Activated T-cell treated with anti-CD3 and anti-CD28 coated beads for 4 hours (primary cell): Measurements from ENCODE around the gene GPI.
A peak's percentile ranks its signal among the peaks of the same experiment; 100 is the strongest.
"Not testable (repeated sequence)": the region's sequence is repeated elsewhere in the genome, so short reads cannot be mapped to it uniquely, and the experiment has no call there.

Experiments used
- DNase-seq: peaks from one replicate; pipeline ENCODE4 v3.0.0-alpha.2; 2020

GPI gene

DNA sequence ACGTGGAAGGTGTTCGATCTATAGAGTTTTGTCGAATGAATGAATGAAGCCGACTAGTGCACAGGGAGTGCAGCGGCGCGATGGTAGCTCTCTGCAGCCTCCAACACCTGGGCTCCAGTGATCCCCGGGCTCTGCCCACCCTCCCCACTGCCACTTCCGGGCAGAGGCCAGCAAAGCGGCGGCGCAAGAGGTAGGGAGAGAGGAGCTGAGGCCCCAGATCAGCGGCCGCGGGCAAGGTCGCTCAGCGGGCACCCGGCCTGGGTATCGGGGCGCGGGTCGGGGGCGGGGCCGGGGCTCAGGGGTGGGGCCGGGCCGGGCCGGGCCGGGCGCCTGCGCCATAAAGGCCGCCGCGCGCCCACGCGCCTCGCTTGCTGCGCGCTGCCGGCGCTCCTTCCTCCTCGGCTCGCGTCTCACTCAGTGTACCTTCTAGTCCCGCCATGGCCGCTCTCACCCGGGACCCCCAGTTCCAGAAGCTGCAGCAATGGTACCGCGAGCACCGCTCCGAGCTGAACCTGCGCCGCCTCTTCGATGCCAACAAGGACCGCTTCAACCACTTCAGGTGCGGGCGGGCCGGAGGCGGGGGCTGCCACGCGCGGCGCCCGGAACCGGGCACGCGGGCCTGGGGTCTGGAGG is at the start of gene GPI:
Gene GPI, plus strand, starts transcription at position 367 of the 633 bp plus-strand sequence. Its CDS starts 71 bp downstream, at position 438.
- peak; percentile 53 for DNase-seq

DNA sequence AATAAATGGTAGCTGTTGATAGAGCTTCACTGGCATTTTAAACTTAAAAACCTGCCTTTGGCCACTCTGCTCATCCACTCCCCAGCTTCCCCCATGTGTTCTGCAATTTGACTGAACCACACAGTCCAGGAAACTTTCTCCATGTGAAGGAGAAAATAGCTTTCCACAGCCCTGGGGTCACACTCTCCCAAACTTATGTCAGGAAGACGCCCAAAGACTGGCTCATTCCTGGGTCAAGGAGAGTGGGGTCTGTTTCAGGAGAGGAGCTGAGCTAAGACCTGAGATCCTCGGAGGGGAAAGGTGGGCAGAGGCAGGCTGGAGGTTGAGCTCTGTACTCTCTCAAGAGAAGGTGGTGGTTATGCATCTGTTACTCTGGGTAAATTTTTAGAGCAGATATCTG is 48.7 kb upstream of the GPI start:
- no peak for DNase-seq

DNA sequence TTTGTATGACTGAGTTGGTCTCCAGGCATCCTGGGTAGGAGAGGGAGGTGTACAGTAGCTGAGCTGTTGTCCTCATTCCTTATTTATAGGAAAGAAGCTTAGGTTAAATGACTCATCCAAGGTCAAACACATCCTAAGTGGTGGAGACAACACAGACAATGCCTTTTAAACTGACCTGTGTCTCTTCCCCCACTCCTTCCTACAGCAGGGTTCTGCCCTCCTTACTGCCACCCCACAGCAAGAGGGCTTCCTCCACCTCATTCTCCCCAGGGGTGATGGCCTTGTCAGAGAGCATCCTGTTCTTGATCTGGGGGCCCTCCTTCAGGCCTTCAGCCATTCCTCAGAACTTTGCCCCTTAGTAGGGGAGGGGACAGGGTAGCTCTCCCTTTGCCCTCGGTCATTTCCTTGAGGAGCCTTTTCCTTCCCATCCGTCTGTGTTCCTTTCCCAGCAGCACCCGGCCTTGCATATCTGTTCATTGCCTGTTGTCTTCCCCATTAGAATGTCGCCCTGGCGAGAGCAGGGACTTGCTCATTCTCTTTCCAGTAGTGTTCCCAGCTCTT is 48.2 kb upstream of the GPI start:
- DNase-seq, result no peak

DNA sequence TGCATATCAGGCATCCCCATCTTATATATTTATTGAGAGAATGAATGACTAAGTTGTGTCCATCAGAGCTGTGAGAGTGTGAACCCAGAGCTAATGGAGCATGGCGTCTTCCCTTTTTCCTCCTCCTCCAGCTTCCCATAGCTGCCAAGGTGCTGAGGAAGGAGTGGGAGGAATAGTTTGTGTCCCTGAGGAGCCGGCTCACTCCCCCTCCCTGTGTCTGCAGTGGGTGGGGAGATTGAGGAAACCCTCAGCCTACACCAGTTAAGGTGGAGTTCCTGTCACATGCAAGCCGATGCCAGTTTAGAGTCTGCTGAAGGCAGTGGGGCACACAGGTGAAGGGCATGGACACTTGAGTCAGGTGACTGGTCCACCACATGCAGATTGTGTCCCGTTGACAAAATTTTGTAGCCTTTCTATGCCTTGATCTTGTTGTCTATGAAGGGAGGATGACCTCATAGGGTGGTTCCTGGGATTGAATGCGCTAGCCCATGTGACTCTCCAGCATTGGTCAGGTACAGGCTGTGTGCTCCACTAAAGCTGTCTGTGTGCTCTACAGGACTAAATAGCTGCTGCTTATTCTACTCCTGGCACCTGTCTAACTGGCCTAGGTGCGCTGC is 47.6 kb upstream of the GPI start:
- no peak for DNase-seq

DNA sequence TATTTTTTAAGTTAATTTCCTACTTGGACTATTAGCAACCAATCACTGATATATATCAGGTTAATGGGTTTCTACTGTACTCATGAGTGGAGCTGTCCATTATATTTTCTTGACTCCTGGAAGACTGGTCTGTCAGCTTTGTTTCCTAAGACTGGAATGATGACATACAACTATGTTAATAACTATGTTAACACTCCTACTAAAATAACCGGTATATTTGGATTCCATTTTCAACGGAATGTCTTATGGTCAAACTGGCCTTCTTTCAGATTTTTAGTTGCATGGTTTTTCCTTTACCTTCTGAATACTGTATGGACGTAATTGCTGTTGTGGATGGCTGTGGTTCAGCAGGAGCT is 45.8 kb upstream of the GPI start:
- DNase-seq, result no peak

DNA sequence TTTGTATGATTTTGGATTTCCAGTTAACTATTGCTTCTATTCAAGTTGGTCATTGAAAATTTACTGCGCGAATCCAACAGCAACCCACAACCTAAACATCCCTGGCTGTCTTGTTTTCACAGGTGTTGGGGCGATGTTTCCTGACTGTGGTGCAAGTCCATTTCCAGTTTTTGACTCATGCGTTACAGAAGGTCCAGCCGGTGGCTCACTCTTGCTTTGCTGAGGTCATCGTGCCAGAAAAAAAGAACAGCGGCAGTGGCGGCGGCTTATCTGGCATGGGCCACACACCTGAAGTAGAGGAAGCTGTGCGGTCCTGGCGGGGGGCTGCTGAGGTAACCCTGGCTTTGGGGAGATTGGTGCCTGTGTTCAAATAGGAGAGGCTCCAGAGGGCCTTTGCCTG is 45.2 kb upstream of the GPI start:
- no peak for DNase-seq

DNA sequence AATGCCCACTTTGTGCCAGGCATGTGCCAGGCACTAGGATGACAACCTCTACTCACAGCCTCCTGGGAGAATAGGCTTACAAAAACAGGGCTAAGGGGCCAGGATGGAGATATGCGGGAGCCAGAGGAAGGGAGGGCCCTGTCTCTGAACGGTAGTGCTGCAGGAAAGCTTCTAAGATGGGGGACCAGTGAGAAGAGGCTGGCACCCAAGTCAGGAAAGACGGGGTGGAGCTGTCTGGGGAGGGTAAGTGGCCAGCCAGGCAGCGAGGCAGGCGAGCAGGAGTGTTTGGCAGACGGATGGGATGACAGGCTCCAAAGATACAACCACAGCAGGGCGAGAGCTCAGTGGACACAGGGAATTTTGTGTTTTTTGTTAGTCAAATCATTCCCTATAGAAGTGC is 44.7 kb upstream of the GPI start:
- DNase-seq, result no peak

DNA sequence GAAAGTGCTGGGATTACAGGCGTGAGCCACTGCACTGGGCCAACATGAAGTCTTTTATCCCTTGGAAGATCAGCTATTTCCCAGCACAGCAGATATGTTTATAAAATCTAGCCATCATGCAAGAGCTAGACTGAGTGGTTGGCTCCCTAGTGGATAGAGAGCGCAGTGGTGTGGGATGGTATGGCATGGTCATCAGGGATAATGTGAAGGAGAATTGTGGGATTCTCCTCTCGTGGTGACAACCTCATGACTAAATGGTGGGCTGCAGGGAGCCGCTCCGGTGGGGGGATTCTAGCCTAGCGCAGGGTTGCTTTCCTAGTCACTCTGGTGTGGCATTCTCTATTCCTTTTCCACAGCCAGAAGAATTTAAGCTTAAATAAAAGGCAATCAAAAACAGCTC is 43.3 kb upstream of the GPI start:
- DNase-seq, result no peak

DNA sequence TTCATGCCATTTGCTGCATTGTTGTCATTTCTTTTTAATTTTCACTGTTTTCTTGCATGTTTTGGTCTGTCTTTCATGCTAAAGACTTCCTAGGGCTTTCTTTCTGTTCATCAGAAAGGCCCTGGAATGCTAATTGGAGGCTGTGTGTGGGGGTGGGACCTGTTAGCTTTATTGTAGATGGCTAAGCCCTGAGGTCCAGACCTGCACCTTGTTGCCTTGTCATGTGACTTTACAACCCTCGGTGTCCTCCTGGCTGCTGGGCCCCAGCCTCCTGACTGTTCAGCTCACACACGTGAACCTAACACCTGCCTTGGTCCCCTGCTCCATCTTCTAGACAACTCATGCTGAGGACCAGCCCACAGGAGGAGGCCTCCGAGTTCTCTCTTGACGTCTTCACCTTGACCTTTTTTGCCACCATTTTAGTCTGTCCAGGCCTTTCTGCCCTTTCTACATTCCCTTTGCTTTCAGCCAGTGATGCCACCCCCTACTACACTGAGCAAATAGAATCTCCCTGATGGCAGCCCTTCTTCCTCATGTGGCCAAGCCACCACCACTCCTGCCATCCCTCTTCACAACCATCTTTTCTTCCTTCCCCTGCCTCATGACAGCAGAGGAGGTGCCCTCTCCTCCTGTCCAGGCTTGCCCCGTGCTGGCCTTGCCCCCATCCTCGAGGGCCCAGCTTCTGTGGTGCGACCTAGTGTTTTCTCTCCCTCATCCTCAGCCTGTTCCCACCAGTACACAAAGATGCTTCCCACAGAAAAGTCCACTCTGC is 41.4 kb upstream of the GPI start:
- DNase-seq, result no peak

DNA sequence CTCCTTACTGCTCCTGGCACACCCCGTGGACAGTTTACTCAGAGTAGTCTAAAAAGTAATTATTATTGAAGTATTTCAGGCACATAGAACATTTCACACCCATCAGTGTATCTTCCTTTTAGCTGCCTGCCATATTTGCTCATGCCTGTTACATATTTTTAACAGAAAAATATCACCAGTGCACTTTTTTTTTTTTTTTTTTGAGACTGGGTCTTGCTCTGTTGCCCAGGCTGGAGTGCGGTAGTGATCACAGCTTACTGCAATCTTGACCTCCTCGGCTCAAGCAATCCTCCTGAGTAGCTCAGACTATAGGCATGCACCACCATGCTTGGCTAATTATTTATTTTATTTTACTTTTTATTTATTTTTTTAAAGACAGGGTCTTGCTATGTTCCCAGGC is 40.7 kb upstream of the GPI start:
- DNase-seq, result no peak

DNA sequence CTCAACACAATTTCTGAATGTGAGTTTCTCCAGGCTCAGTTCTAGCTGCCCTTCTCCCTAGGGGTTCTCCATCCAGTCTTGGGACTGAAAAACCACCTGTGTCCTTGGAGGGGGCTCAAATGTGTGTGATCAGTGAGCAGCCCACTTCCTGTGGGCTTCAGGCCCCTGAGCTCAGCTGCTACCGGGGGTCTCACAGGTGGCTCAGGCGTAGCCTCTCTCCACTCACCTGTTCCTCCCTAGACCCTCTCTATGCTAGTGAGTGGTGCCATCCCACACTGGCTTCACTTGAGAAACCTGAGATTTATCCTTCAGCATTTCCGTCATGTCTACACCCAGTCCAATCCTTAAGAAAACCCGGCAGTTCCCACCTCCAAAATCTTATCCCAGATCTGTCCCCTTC is 39.8 kb upstream of the GPI start:
- DNase-seq, result no peak

DNA sequence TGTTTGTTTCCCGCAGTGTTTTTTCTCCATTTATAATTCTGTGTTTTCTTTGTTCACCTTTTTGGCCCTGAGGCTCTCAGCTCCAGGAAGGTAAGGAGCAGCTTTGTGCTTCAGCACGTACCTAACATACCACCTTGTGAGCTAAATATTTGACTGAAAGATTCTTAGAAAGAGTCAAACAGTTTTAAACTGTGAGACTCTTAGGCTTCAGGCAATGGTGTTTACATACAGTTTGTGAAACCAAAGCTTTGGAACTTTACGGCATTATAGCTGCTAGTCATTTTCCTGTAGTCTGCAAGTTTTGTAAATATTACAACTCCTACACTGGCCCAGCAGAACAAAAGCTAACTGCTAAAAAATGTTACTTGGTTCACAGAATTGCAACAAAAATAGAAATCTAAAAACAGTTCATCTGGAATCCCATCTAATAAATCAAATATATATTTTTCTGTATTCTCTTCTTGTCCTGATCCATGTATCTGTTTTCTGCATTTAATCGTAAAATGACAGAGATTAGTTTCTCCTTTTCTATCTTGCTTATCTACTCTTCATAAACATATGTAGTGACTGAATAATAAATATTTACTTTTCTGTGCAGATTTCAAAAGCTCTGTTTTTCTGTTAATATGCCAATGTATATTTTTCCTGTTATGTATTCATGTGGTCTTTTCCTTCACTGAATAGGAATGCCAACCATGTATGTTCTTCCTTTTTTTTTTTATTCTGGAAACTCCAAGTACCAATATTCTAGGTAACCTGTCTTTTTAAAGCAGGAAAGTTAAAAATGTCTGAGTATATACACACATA is 38.8 kb upstream of the GPI start:
- DNase-seq, result no peak

DNA sequence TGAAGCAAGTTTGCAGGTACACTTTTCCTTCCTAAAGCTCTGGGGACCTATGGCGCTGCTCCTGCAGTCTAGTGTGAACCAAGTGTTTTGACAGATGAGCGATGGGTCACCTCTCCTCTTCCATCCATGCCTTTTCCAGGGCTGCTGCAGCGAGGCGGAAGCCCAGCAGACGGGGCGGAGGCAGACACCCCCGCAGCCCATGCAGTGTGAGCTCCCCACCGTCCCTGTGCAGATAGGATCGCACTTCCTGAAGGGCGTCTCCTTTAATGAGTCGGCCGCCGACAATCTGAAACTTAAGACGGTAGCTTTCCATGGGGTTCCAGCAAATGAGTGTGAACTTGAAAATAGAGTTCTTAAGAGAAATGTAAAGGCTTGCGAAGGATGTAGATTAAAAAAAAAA is 37.1 kb upstream of the GPI start:
- no peak for DNase-seq

DNA sequence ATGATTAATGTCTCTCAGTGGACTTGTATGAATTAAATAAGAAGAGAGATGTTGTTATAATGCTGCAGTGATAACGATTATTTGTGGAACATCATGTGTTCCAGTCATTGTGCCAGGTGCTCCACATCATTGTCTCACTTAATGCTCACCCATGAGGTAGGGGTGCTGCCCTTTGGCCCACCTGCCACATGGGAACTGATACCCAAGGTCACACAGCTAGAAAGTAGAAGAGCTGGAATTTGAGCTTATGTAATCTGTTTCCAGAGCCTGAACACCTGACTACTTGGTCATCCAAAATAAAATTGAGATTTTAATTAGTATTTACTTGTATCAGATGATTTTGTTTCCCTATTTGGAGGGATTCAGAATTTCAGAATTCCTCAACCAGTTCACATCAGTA is 36.0 kb upstream of the GPI start:
- no peak for DNase-seq

DNA sequence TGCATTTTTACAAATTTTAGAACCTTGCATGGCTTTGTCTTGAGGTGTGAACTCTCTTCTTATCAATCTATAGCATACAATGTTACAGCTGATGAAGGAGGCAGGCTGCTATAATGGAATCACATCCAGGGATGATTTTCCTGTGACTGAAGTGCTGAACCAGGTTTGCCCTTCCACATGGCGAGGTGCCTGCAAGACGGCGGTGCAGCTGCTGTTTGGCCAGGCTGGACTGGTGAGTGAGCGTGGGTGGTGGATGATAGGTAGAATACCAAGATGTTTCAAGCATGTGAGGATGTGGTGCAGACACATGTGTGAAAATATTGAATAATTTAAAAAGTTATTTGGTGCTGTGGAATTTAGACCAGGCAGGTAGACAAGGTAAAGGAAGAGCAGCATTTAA is 34.9 kb upstream of the GPI start:
- DNase-seq, result no peak

DNA sequence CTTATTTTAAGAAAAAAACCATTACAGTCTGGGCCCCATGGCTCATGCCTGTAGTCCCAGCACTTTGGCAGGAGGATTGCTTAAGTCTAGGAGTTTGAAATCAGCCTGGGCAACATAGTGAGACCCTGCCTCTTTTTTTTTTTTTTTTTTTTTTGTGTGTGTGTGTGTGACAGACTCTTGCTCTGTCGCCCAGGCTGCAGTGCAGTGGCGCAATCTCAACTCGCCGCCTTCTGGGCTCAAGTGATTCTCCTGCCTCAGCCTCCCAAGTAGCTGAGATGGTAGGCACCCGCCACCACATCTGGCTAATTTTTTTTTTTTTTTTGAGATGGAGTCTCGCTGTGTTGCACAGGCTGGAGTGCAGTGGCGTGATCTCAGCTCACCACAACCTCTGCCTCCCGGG is 34.4 kb upstream of the GPI start:
- DNase-seq, result not testable (repeated sequence)

DNA sequence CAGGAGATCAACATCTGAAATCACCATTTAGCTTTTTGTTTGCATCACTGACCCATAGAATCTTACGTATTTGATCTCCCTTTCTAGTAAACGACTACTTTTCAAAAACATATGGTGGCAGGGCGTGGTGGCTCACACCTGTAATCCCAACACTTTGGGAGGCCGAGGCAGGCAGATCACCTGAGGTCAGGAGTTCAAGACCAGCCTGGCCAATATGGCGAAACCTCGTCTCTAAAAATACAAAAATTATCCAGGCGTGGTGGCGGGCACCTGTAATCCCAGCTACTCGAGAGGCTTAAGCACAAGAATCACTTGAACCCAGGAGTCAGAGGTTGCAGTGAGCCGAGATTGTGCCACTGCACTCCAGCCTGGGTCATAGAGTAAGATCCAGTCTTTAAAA is 33.4 kb upstream of the GPI start:
- DNase-seq, result not testable (repeated sequence)

DNA sequence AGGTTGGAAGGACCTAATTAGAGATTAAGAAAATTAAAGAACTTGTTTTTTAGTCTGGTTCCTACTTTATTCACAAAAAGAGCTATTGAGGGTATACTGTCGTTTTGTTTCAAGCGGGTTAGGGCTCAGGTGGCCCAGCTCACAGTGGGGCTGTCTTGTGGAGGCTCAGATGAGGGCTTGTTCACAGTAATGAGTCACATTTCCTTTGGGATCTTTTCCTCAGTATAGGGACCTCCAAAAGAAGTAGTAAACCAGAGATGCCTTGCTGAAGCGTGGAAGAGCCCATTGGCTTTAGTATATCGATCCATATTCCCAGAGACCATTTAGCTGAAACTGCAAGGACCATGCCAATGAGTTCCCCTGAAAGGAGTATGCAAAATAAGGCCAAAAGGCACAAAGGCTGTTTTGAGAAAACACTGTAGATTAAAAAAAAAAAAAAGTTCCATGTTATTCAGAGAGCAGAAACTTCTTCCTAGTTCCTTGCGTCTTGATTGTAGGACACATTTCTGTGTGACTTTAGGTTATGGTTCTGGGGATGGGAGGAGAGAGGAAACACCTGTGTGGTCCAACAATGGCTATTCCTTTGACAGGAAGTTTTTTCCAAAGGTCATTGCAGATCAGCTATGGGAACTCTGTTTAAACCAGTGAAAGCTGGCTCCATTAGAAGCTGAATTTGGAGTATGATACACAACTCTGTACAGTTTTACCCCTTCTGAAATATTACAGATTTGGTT is 32.8 kb upstream of the GPI start:
- no peak for DNase-seq

DNA sequence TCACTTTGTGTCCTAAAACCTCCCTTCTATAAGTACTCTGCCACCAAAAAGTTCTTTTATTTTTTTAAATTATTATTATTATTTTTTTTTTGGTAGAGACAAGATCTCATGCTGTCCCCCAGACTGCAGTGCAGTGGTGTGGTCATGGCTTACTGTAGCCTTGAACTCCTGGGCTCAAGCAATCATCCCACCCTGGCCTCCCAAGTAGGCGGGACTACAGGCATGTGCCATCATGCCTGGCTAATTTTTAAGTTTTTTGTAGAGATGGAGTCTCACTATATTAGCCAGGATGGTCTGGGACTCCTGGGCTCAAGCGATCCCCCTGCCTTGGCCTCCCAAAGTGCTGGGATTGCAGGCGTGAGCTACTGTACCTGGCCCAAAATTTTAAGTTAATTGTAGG is 29.1 kb upstream of the GPI start:
- no peak for DNase-seq

DNA sequence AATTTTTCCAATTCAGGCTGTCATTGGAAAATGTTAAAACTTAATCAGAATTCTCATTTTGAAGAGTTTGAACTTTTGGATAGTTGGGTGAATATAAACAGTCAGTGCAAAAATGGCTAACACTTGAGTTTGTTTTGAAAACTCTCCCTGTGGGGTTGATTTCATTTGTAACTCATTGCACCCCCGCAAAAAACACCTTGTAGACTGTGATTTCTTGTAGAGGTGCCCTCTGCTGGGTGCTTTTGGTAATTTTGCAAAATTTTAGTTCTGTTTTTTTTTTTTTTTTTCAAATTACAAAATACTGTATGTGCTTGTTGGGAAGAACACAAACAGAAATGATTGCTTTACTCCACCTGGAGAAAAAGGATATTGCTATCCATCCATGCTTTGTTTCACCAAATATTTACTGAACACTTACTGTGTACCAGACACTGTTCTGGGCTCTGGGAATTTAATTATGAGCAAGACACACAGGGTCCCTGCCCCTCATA is 28.2 kb upstream of the GPI start:
- DNase-seq, result peak; percentile 46

DNA sequence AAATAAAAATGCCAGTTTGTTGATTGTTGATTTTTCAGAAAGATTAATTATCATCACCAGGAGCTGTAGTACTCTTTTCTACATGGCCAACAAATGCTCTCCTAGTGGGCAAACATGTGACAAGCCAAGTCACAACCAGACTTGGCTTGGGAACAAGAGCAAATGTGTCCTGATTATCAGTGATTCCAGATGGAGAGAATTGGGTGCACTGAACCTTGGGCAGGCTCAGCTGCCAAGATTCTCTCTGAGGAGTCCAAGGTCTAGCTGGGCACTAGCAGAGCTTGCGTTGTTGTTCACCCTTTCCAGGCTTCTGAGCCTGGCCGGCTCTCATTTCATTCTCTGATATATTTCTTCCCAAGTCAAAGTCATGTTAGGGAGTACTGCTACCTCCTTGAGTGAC is 27.3 kb upstream of the GPI start:
- DNase-seq, result no peak

DNA sequence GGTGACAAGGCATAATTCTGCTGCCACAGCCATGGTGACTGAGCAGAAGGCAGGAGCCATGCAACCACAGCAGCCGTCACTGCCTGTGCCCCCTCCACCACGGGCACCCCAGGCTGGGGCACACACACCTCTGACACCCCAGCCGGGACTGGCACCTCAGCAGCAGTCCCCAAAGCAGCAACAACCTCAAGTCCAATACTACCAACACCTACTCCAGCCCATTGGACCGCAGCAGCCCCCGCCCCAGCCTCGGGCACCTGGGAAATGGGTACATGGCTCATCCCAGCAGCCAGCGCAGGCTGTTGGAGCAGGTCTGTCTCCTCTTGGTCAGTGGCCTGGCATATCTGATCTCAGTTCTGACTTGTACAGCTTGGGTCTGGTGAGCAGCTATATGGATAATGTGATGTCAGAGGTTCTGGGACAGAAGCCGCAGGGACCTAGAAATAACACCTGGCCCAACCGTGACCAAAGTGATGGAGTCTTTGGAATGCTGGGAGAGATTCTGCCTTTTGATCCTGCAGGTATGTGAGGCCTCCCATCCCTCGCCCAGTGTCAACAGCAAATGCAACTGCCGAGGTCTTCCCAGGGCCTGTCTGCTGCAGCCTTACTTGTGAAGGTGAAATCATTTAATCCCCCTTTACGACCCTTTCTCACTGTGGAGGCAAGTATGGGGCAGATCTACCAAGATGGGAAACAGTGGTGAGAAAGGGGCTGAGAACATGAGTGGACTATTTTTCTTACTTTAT is 22.9 kb upstream of the GPI start:
- DNase-seq, result no peak
